ENCODE results near the gene RTN4IP1.

RTN4IP1 gene

DNA sequence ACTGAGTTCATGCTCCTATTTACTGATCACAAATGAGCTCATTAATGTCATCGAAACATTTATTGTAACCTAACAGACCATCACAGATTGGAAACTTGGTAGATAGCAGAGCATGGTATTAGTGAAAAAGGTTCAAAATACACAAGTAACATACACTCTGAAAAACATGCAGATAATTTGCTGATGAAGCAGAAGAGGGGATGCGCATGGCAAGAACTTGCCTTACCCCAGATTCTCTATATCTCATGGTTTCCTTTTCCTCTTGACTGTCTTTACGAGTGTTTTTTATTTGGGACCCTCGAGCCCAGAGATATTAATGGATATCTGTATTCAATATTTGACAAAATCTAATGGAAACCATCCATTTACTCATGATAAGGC lies 37.7 kb upstream of the RTN4IP1 start:
- Histone ChIP-seq H3K27me3 (replicated peaks; ENCODE audit: control insufficient read depth, insufficient read depth, low read length) (no peaks in the 10 kb centered on the region), H3K4me3 (replicated peaks; ENCODE audit: low read depth, low read length) (no peak overlapping the region), H3K36me3 (ENCODE audit: control insufficient read depth, insufficient read depth, low read length) (peaks cover 2% of the 10 kb centered on the region)
- DNase-seq (ENCODE audit: extremely low read depth, insufficient read length) = no peak
- TF ChIP-seq, protein P1, sequence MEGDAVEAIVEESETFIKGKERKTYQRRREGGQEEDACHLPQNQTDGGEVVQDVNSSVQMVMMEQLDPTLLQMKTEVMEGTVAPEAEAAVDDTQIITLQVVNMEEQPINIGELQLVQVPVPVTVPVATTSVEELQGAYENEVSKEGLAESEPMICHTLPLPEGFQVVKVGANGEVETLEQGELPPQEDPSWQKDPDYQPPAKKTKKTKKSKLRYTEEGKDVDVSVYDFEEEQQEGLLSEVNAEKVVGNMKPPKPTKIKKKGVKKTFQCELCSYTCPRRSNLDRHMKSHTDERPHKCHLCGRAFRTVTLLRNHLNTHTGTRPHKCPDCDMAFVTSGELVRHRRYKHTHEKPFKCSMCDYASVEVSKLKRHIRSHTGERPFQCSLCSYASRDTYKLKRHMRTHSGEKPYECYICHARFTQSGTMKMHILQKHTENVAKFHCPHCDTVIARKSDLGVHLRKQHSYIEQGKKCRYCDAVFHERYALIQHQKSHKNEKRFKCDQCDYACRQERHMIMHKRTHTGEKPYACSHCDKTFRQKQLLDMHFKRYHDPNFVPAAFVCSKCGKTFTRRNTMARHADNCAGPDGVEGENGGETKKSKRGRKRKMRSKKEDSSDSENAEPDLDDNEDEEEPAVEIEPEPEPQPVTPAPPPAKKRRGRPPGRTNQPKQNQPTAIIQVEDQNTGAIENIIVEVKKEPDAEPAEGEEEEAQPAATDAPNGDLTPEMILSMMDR (IDR thresholded peaks at IDR 0.05; ENCODE audit: insufficient read depth, low read length, poor library complexity, severe bottlenecking) = no peak

DNA sequence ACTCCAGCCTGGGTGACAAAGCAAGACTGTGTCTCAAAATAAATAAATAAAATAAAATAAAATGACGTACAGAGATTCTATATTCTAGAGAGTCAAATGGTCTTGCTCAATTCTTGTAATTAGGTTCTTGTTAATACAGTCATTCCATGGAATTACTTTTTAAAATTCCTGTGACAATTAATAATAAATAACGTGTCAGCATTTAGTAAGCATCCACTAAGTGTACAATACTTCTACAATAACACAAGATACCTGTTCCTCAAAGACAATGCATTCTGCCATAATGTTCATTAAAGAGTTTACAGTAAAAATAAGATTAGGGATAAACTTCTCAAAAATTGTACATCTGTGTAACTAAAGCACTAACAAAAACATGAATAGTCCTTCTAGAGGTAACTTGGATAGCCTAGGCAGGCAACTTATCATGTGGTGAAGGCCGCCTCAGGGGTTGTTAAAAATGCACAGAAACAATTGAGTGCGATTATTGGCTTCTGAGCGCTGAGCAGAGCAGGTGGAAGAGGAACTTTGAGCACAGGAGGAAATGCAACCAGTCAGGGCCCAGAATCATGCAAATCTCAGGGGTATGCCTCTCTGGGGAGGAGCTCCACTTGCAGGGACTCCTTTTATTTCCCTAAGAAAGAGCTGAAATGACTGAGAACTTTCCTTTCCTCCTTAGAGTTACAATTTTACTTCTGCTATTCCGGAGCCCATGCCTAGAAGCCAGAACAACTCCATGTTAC lies 37.2 kb upstream of the RTN4IP1 start:
- Histone ChIP-seq H3K36me3 (ENCODE audit: control insufficient read depth, insufficient read depth, low read length) (peaks cover 2% of the 10 kb centered on the region), H3K27me3 (replicated peaks; ENCODE audit: control insufficient read depth, insufficient read depth, low read length) (no peaks in the 10 kb centered on the region), H3K4me3 (replicated peaks; ENCODE audit: low read depth, low read length) (no peak overlapping the region)
- peak; percentile 50 for DNase-seq (ENCODE audit: extremely low read depth, insufficient read length)
- TF ChIP-seq, protein P1 (IDR thresholded peaks at IDR 0.05; ENCODE audit: insufficient read depth, low read length, poor library complexity, severe bottlenecking) = no peak

DNA sequence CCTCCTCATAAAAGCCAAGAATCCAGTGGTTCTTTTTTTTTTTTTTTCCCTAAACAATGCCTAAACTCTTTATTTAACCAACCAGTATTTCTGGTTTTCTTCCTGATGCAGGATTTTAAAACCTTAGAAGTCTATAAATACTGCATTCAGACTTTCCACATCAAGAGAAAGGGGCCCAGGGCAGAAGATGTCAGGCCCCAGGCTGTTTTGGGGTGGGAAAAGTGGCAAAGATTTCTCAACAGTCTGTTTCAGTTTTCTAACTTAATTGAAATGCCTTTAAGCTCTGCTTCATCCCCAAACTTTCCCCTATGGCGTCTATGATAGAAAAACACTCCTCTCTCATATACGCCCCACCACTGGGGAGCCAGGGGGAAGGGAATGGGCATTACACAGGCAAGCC lies 33.2 kb upstream of the RTN4IP1 start:
- no peak for DNase-seq (ENCODE audit: extremely low read depth, insufficient read length)
- Histone ChIP-seq H3K27me3 (replicated peaks; ENCODE audit: control insufficient read depth, insufficient read depth, low read length) (no peaks in the 10 kb centered on the region), H3K36me3 (ENCODE audit: control insufficient read depth, insufficient read depth, low read length) (peaks cover 4% of the 10 kb centered on the region), H3K4me3 (replicated peaks; ENCODE audit: low read depth, low read length) (no peak overlapping the region)
- TF ChIP-seq, protein P1 (IDR thresholded peaks at IDR 0.05; ENCODE audit: insufficient read depth, low read length, poor library complexity, severe bottlenecking) = no peak

DNA sequence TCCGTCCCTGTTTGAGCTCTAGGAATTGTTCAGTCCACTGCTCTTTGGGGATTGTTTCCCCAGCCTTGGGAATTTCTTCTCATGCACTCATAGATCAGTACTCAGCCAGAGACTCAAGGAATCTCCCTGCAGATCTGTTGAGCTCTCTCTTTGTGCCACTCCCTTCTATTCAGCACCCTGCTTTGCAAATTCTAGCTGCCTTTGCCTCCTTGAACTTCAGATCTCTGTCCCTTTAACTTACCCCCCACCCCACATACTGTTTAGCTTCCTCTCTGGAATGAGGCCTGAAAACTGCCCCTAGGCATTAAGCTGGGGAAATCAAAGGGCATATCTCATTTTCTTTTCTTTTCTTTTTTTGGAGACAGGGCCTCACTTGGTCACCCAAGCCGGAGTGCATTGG lies 30.6 kb upstream of the RTN4IP1 start:
- TF ChIP-seq, protein P1 (IDR thresholded peaks at IDR 0.05; ENCODE audit: insufficient read depth, low read length, poor library complexity, severe bottlenecking) = no peak
- no peak for DNase-seq (ENCODE audit: extremely low read depth, insufficient read length)
- peaks cover 12% of the 10 kb centered on the region for H3K36me3 ChIP-seq (ENCODE audit: control insufficient read depth, insufficient read depth, low read length)
- no peaks in the 10 kb centered on the region for H3K27me3 ChIP-seq (replicated peaks; ENCODE audit: control insufficient read depth, insufficient read depth, low read length)
- H3K4me3 ChIP-seq (replicated peaks; ENCODE audit: low read depth, low read length) = no peak overlapping the region

DNA sequence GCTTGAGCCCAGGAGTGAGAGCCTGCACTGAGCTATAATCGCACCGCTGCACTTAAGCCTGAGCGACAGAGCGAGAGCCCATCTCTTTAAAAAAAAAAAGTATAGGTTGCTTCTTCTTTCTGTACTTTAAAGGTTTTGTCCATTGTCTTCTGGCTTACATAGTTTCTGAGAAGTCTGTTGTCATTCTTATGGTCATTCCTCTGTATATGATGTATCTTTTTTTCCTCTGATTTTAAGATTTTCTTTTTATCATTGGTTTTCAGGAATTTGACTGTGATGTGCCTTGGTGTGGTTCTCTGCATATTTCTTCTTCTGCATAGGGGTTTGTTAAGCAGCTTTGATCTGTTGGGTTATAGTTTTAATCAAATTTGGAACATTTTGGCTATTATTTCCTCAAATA lies 29.2 kb upstream of the RTN4IP1 start:
- DNase-seq (ENCODE audit: extremely low read depth, insufficient read length) = no peak
- H3K36me3 ChIP-seq (ENCODE audit: control insufficient read depth, insufficient read depth, low read length) = peaks cover 11% of the 10 kb centered on the region
- TF ChIP-seq, protein P1 (IDR thresholded peaks at IDR 0.05; ENCODE audit: insufficient read depth, low read length, poor library complexity, severe bottlenecking) = no peak
- H3K4me3 ChIP-seq (replicated peaks; ENCODE audit: low read depth, low read length) = no peak overlapping the region
- no peaks in the 10 kb centered on the region for H3K27me3 ChIP-seq (replicated peaks; ENCODE audit: control insufficient read depth, insufficient read depth, low read length)

Measured in GM06990 (cell line).